ENCODE measurements around the gene HLTF.

DNA sequence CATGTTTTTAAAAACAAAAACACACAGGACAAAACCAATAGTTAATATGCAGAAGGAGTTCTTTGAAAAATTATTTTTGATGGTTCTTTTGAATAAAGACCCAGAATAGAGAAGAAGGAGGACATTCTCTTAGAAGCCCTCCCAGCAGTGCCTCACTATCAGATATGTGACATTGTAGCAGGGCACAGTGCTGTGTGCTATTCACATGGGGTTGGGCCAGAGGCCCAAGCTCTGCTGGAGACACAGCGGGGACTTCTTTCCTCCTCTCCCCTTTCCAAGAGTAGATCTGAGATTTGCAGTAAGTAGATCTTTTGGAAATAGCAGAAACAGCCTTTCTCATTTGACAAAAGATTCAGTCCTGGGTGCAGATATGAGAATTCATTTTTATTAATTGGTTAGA, 88.7 kb downstream of the HLTF start:
- TF ChIP-seq POLR2AphosphoS5 (IDR thresholded peaks at IDR 0.05; ENCODE audit: low read depth, low read length) (no peak), TAF1 (IDR thresholded peaks at IDR 0.05; ENCODE audit: borderline replicate concordance, insufficient read depth, low read length) (no peak)
